CD4-positive, CD25-positive, alpha-beta regulatory T cell (primary cell): Measurements from ENCODE around the gene RPTOR. TPM values are rescaled to one million over a fixed set of nuclear protein-coding genes. Genes with fewer than 3 reads are reported as not detected.
"Not testable (repeated sequence)": the region's sequence is repeated elsewhere in the genome, so short reads cannot be mapped to it uniquely, and the experiment has no call there.

ENCODE experiments used
- ATAC-seq, 2 donors: fragments of 150-1000 bp; cut with Tn5 transposase; one replicate each; pipeline ENCODE4 v1.10.0; 2021; ENCODE audit warnings: low read depth in 2 of 2, moderate number of reproducible peaks in 2 of 2, moderate library complexity in 1 of 2
- DNase-seq, 3 donors: peaks; one replicate each; pipeline versions ENCODE4 v3.0.0 to v3.0.0-alpha.2; 2012 to 2022; ENCODE audit warnings: mixed read lengths in 1 of 3
- H3K27ac ChIP-seq: one replicate; pipeline ENCODE4 v1.7.0; 2013; ENCODE audit warnings: mild to moderate bottlenecking, low read length; ENCODE audit not compliant: insufficient read depth, poor library complexity, severe bottlenecking
- H3K27me3 ChIP-seq: one replicate; pipeline ENCODE4 v1.7.0; 2013; ENCODE audit warnings: low read length; ENCODE audit not compliant: control insufficient read depth, insufficient read depth
- H3K36me3 ChIP-seq: one replicate; pipeline ENCODE4 v1.7.0; 2013; ENCODE audit warnings: mild to moderate bottlenecking, low read length, moderate library complexity; ENCODE audit not compliant: control insufficient read depth, insufficient read depth
- H3K4me1 ChIP-seq: 2 replicates; pipeline ENCODE4 v1.7.0; 2013; ENCODE audit warnings: mild to moderate bottlenecking, low read length; ENCODE audit not compliant: insufficient read depth, control insufficient read depth, poor library complexity, severe bottlenecking
- H3K4me3 ChIP-seq: one replicate; pipeline ENCODE4 v1.7.0; 2013; ENCODE audit warnings: low read depth, mild to moderate bottlenecking, low read length, moderate library complexity
- H3K9me3 ChIP-seq, 2 experiments: 1 replicate in 1 of 2; 2 replicates in 1 of 2; pipeline ENCODE4 v1.7.0; 2013; ENCODE audit warnings: low read length in 2 of 2, mild to moderate bottlenecking in 1 of 2, moderate library complexity in 1 of 2; ENCODE audit not compliant: control insufficient read depth in 2 of 2
- H3K27ac Mint-ChIP-seq, 3 donors: one replicate each; pipeline ENCODE4 v1.8.0; 2020 to 2022; ENCODE audit warnings: mild to moderate bottlenecking in 3 of 3, mixed read lengths in 3 of 3, moderate library complexity in 2 of 3
- H3K27me3 Mint-ChIP-seq: one replicate; pipeline ENCODE4 v1.8.0; 2022; ENCODE audit warnings: mild to moderate bottlenecking, mixed read lengths
- H3K36me3 Mint-ChIP-seq: one replicate; pipeline ENCODE4 v1.8.0; 2020; ENCODE audit warnings: mixed read lengths
- H3K4me1 Mint-ChIP-seq, 4 donors: one replicate each; pipeline ENCODE4 v1.8.0; 2020 to 2022; ENCODE audit warnings: mixed read lengths in 4 of 4, mild to moderate bottlenecking in 1 of 4
- H3K4me3 Mint-ChIP-seq, 4 donors: one replicate each; pipeline ENCODE4 v1.8.0; 2020 to 2022; ENCODE audit warnings: mild to moderate bottlenecking in 4 of 4, mixed read lengths in 4 of 4, moderate library complexity in 3 of 4
- H3K9me3 Mint-ChIP-seq, 7 donors: one replicate each; pipeline ENCODE4 v1.8.0; 2020 to 2022; ENCODE audit warnings: mixed read lengths in 7 of 7, mild to moderate bottlenecking in 3 of 7, moderate library complexity in 2 of 7
- polyA plus RNA-seq, 4 donors: library from polyadenylated mRNA; unstranded; fragments of 300-500 nt; fragmentation: Illumina TruSeq; gene quantifications; one replicate each; pipeline ENCODE4 v1.2.3, GENCODE V29; 2021
- total RNA-seq: library from RNA; stranded (reverse); gene quantifications from one replicate; pipeline ENCODE4 v1.2.3, GENCODE V29; 2022

Gene RPTOR
- total and polyA plus RNA-seq, 5 donors from 2014 or later = 4.7 to 70.1 (median 8.2) TPM

GRCh38 chr17:80807882-80808281 lies 263.2 kb downstream of the RPTOR start:
- DNase-seq (no peak), ATAC-seq (no peak)
- Histone ChIP-seq H3K27ac (no peak overlapping the region), H3K27me3 (no peaks in the 10 kb centered on the region), H3K36me3 (no peaks in the 10 kb centered on the region), H3K4me1 (peaks cover 18% of the 10 kb centered on the region), H3K9me3 (peaks cover 6 to 10% of the 10 kb centered on the region in 2 experiments), H3K4me3 (no peak overlapping the region)
- Mint-ChIP-seq H3K9me3 (peaks cover 0 to 17% (median 8%) of the 10 kb centered on the region in 7 donors), H3K4me3 (no peak overlapping the region), H3K36me3 (peaks cover 42% of the 10 kb centered on the region), H3K27me3 (no peaks in the 10 kb centered on the region), H3K4me1 (peaks cover 11 to 26% (median 24%) of the 10 kb centered on the region in 4 donors), H3K27ac (no peak overlapping the region)

- no peaks in the 10 kb centered on the region for H3K27me3 ChIP-seq
- peak overlapping the region; percentile 56 for H3K27ac ChIP-seq
- DNase-seq = peak in 1 of 3 donors; percentile 61
- H3K36me3 Mint-ChIP-seq = peaks cover 31% of the 10 kb centered on the region
- peak overlapping the region; percentile 13 to 85 (median 57) for H3K4me3 Mint-ChIP-seq
- peaks cover 18 to 34% (median 24%) of the 10 kb centered on the region in 4 donors for H3K4me1 Mint-ChIP-seq
- H3K27ac Mint-ChIP-seq = peak overlapping the region; percentile 93 to 97 (median 94)
- H3K27me3 Mint-ChIP-seq = no peaks in the 10 kb centered on the region
- ATAC-seq = no peak
- no peak overlapping the region for H3K4me3 ChIP-seq
- peaks cover 19% of the 10 kb centered on the region for H3K4me1 ChIP-seq
- H3K9me3 Mint-ChIP-seq = peaks cover 0 to 12% (median 1%) of the 10 kb centered on the region in 7 donors
- no peaks in the 10 kb centered on the region for H3K36me3 ChIP-seq
- peaks cover 5 to 6% of the 10 kb centered on the region in 2 experiments for H3K9me3 ChIP-seq
Measured at GRCh38 chr17:80811181-80812105, 266.8 kb downstream of the RPTOR start.

GRCh38 chr17:80812362-80813088 lies 267.9 kb downstream of the RPTOR start:
- ATAC-seq (no peak), DNase-seq (peak in 1 of 3 donors; percentile 55)
- Histone ChIP-seq H3K36me3 (no peaks in the 10 kb centered on the region), H3K4me1 (peaks cover 19% of the 10 kb centered on the region), H3K27ac (peak overlapping the region; percentile 56), H3K27me3 (no peaks in the 10 kb centered on the region), H3K4me3 (peak overlapping the region; percentile 44), H3K9me3 (no peaks in the 10 kb centered on the region)
- Mint-ChIP-seq H3K4me3 (peak overlapping the region in 3 of 4 donors; percentile 13 to 70 (median 63)), H3K4me1 (peaks cover 18 to 34% (median 24%) of the 10 kb centered on the region in 4 donors), H3K9me3 (peaks cover 0 to 5% (median under 1%) of the 10 kb centered on the region in 7 donors), H3K27me3 (no peaks in the 10 kb centered on the region), H3K27ac (peak overlapping the region; percentile 93 to 97 (median 94)), H3K36me3 (peaks cover 24% of the 10 kb centered on the region)

DNA sequence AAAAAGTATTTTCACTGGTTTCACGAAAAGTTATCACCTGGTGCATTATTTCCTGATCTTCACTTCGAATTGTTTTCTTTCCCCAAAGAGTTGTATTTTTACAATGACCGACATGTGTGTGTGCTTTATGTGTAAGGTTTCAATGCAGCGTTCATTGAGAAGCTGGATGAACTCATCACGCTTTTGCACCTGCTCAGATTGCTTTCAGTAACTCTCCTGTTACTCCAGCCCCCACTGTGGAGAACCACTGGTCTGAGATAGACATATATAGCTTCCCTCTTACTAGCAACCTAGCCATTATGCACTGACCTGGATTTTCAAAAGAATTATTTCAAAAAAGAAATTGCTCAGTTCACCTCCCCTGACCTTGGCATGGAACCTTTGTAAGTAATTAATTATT lies 268.7 kb downstream of the RPTOR start:
- Mint-ChIP-seq H3K4me1 (peaks cover 20 to 36% (median 24%) of the 10 kb centered on the region in 4 donors), H3K27ac (peak overlapping the region in 2 of 3 donors; percentile 80 to 93), H3K36me3 (peaks cover 28% of the 10 kb centered on the region), H3K27me3 (no peaks in the 10 kb centered on the region), H3K9me3 (peaks cover 0 to 5% (median 0%) of the 10 kb centered on the region in 7 donors), H3K4me3 (peak overlapping the region in 1 of 4 donors; percentile 67)
- Histone ChIP-seq H3K27ac (no peak overlapping the region), H3K36me3 (no peaks in the 10 kb centered on the region), H3K4me1 (peaks cover 19% of the 10 kb centered on the region), H3K27me3 (no peaks in the 10 kb centered on the region), H3K4me3 (no peak overlapping the region), H3K9me3 (no peaks in the 10 kb centered on the region)
- ATAC-seq (no peak), DNase-seq (no peak)

GRCh38 chr17:80814491-80814890 lies 269.9 kb downstream of the RPTOR start:
- Histone ChIP-seq H3K4me3 (no peak overlapping the region), H3K9me3 (no peaks in the 10 kb centered on the region), H3K4me1 (peaks cover 19% of the 10 kb centered on the region), H3K36me3 (no peaks in the 10 kb centered on the region), H3K27me3 (no peaks in the 10 kb centered on the region), H3K27ac (no peak overlapping the region)
- no peaks in the 10 kb centered on the region for H3K27me3 Mint-ChIP-seq
- H3K4me3 Mint-ChIP-seq = peak overlapping the region in 1 of 4 donors; percentile 13
- DNase-seq (no peak), ATAC-seq (no peak)
- no peak overlapping the region for H3K27ac Mint-ChIP-seq
- H3K36me3 Mint-ChIP-seq = peaks cover 25% of the 10 kb centered on the region
- H3K4me1 Mint-ChIP-seq = peaks cover 21 to 46% (median 24%) of the 10 kb centered on the region in 4 donors
- H3K9me3 Mint-ChIP-seq = peaks cover 0 to 2% (median 0%) of the 10 kb centered on the region in 7 donors

DNA sequence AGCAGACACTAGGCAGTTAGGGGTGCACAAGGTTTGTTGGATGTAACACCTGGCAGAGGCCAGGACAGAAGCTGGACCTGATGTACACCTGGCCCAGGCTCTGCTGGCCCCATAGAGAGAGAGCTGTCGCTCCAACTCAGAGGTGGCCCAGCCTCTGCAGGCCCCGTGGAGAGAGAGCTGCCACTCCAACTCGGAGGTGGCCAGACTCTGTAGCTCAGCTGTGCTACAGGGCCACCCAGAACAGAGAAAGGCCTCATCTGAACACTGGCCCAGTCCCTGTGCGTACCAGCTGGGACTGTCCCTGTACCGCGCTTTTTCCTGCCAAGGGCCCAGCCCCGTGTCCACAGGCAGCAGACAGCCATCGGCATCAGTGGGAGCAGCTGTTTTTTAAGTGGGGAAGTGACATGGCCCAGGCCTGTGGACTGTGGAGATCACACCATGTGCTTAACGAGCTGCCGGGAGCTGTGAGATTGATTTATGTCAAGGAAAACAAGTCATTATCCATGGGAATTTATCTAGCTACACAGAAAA lies 270.6 kb downstream of the RPTOR start:
- H3K4me3 ChIP-seq = no peak overlapping the region
- no peaks in the 10 kb centered on the region for H3K27me3 Mint-ChIP-seq
- DNase-seq (no peak), ATAC-seq (no peak)
- no peak overlapping the region for H3K27ac ChIP-seq
- H3K27ac Mint-ChIP-seq = peak overlapping the region in 1 of 3 donors; percentile 47
- H3K27me3 ChIP-seq = no peaks in the 10 kb centered on the region
- H3K9me3 Mint-ChIP-seq = peaks cover 0 to 2% (median 0%) of the 10 kb centered on the region in 7 donors
- peaks cover 21 to 53% (median 25%) of the 10 kb centered on the region in 4 donors for H3K4me1 Mint-ChIP-seq
- H3K9me3 ChIP-seq = no peaks in the 10 kb centered on the region
- H3K4me1 ChIP-seq = peaks cover 19% of the 10 kb centered on the region
- H3K36me3 Mint-ChIP-seq = peaks cover 25% of the 10 kb centered on the region
- H3K36me3 ChIP-seq = no peaks in the 10 kb centered on the region
- no peak overlapping the region for H3K4me3 Mint-ChIP-seq

DNA sequence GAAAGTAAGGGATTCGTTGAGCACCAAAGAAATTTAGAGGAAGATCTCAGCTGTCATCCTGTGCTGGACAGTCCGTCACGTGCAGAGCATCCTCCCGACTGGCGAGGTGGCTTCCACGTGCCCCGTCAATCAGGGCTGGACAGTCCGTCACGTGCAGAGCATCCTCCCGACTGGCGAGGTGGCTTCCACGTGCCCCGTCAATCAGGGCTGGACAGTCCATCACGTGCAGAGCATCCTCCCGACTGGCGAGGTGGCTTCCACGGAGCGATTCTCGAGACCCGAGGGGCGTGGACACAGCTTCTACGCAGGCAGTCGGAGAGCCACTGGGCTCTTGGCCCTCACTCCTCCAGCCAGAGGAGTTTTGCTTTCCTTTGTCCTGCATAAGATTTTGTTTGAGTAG lies 271.1 kb downstream of the RPTOR start:
- H3K9me3 Mint-ChIP-seq, H3K9me3 ChIP-seq, H3K27me3 ChIP-seq, H3K27me3 Mint-ChIP-seq, ATAC-seq, DNase-seq, H3K36me3 ChIP-seq, H3K4me3 Mint-ChIP-seq, H3K4me3 ChIP-seq, H3K27ac ChIP-seq: not testable (repeated sequence)
- peaks cover 19% of the 10 kb centered on the region for H3K4me1 ChIP-seq
- peaks cover 25% of the 10 kb centered on the region for H3K36me3 Mint-ChIP-seq
- H3K4me1 Mint-ChIP-seq = peaks cover 19 to 50% (median 23%) of the 10 kb centered on the region in 4 donors
- H3K27ac Mint-ChIP-seq = peak overlapping the region in 1 of 3 donors; percentile 47
